Glutamatergic neuron (in vitro differentiated cells): ENCODE data around the gene TMCC1. TPM values are rescaled to one million over a fixed set of nuclear protein-coding genes. Genes with fewer than 3 reads are reported as not detected.

ENCODE experiments used
- DNase-seq: peaks from one replicate; pipeline ENCODE4 v3.0.0; 2022
- H3K27ac Mint-ChIP-seq: one replicate; pipeline ENCODE4 v1.8.0; 2020; ENCODE audit warnings: mild to moderate bottlenecking, mixed read lengths, inconsistent platforms; ENCODE audit not compliant: unreplicated experiment
- H3K27me3 Mint-ChIP-seq: one replicate; pipeline ENCODE4 v1.8.0; 2020; ENCODE audit warnings: mild to moderate bottlenecking, moderate library complexity, mixed read lengths, inconsistent platforms; ENCODE audit not compliant: unreplicated experiment
- H3K36me3 Mint-ChIP-seq: one replicate; pipeline ENCODE4 v1.8.0; 2020; ENCODE audit warnings: mild to moderate bottlenecking, mixed read lengths, inconsistent platforms; ENCODE audit not compliant: unreplicated experiment
- H3K4me1 Mint-ChIP-seq: one replicate; pipeline ENCODE4 v1.8.0; 2020; ENCODE audit warnings: mild to moderate bottlenecking, low read depth, mixed read lengths, inconsistent platforms; ENCODE audit not compliant: unreplicated experiment
- H3K4me3 Mint-ChIP-seq: one replicate; pipeline ENCODE4 v1.8.0; 2020; ENCODE audit warnings: mild to moderate bottlenecking, mixed read lengths, inconsistent platforms; ENCODE audit not compliant: unreplicated experiment
- H3K9me3 Mint-ChIP-seq: one replicate; pipeline ENCODE4 v1.8.0; 2020; ENCODE audit warnings: mild to moderate bottlenecking, moderate library complexity, mixed read lengths, inconsistent platforms; ENCODE audit not compliant: unreplicated experiment
- total RNA-seq: library from RNA; stranded (reverse); fragmentation: NEBNext Ultra II Directional; extraction: Animal tissue kit (Norgen Biotek cat#: 25700); gene quantifications from one replicate; pipeline ENCODE4 v1.2.1, GENCODE V29; 2021; ENCODE audit not compliant: unreplicated experiment
- TF ChIP-seq, protein P1 (sequence below): fragments of 200-600 bp; sonication (generic); IDR thresholded peaks from one replicate; pipeline ENCODE4 v1.5.0; 2021; ENCODE audit not compliant: partially characterized antibody, unreplicated experiment

TMCC1 gene
- total RNA-seq, 1 donor from 2014 or later = 42.2 TPM

DNA sequence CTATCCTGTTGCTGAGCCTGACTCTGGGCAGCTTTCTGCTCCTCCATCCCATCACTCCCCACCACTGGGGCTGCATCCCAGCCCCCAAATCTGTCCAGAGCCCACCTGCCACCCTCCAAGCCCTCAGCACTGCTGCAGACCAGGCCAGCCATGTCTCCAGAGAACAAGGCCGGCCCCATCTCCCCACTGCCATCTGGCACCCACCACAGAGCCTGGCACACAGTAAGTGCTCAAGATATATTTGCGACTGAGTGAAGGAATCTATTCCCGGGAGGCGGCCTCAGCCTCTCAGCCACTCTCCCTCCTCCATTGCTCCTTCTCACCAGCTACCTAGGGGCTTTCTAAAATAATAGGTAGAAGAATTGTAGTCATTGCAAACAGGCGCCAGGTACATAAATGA, 291.8 kb downstream of the TMCC1 start:
- Mint-ChIP-seq H3K4me3 (peak overlapping the region; percentile 57), H3K36me3 (no peaks in the 10 kb centered on the region), H3K4me1 (peaks cover 27% of the 10 kb centered on the region)

DNA sequence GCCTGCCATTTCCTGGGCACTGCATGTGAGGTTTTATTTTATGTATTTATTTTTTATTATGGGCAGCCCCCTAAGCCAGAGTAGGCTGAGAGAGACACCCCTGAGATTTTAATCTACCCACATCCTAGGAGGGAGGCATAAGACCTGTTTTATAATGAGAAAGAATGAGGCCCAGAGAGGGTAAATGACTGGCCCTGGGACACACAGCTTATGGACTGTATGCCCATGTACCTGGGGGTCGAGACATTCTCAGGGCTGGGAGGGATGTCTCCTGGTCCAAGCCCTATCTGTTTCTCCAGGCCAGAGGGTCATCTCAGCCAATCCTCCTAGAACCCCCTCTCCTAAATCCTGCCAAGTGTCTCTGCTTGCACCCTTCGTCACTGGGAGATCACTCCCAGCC, 293.2 kb downstream of the TMCC1 start:
- TF ChIP-seq, protein P1, sequence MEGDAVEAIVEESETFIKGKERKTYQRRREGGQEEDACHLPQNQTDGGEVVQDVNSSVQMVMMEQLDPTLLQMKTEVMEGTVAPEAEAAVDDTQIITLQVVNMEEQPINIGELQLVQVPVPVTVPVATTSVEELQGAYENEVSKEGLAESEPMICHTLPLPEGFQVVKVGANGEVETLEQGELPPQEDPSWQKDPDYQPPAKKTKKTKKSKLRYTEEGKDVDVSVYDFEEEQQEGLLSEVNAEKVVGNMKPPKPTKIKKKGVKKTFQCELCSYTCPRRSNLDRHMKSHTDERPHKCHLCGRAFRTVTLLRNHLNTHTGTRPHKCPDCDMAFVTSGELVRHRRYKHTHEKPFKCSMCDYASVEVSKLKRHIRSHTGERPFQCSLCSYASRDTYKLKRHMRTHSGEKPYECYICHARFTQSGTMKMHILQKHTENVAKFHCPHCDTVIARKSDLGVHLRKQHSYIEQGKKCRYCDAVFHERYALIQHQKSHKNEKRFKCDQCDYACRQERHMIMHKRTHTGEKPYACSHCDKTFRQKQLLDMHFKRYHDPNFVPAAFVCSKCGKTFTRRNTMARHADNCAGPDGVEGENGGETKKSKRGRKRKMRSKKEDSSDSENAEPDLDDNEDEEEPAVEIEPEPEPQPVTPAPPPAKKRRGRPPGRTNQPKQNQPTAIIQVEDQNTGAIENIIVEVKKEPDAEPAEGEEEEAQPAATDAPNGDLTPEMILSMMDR = no peak
- peak overlapping the region; percentile 43 for H3K27ac Mint-ChIP-seq
- H3K4me1 Mint-ChIP-seq = peaks cover 28% of the 10 kb centered on the region
- peaks cover 10% of the 10 kb centered on the region for H3K27me3 Mint-ChIP-seq
- DNase-seq = no peak
- H3K36me3 Mint-ChIP-seq = no peaks in the 10 kb centered on the region
- H3K9me3 Mint-ChIP-seq = peaks cover 4% of the 10 kb centered on the region
- no peak overlapping the region for H3K4me3 Mint-ChIP-seq

More for the DNA sequence above, 291.8 kb downstream of the TMCC1 start:
- Mint-ChIP-seq H3K27ac (no peak overlapping the region), H3K9me3 (peaks cover 4% of the 10 kb centered on the region), H3K27me3 (peaks cover 10% of the 10 kb centered on the region)
- DNase-seq = no peak
- TF ChIP-seq, protein P1 = no peak

DNA sequence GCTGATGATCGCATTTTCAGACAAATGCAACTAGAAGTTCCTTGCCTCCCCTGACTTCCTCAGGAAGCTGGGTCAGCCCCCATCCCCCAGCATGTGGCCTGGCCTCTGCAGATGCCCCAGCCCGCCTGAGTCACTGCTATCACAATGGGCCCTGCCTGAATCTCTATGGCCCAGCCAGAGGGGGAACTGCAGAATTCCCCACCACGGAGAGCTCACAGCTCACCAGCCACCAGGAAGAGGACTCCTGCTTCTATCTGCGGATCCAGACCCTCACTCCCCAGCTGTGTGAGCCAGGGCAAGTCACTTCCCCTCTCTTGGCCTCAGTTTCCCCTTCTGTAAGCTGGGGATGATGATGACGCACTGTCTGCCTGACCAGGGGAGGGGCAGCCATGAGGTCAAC, 293.9 kb downstream of the TMCC1 start:
- Mint-ChIP-seq H3K27ac (peak overlapping the region; percentile 17), H3K4me1 (peaks cover 28% of the 10 kb centered on the region), H3K4me3 (no peak overlapping the region), H3K9me3 (peaks cover 4% of the 10 kb centered on the region), H3K27me3 (peaks cover 9% of the 10 kb centered on the region), H3K36me3 (no peaks in the 10 kb centered on the region)
- no peak for DNase-seq
- TF ChIP-seq, protein P1 = no peak

DNA sequence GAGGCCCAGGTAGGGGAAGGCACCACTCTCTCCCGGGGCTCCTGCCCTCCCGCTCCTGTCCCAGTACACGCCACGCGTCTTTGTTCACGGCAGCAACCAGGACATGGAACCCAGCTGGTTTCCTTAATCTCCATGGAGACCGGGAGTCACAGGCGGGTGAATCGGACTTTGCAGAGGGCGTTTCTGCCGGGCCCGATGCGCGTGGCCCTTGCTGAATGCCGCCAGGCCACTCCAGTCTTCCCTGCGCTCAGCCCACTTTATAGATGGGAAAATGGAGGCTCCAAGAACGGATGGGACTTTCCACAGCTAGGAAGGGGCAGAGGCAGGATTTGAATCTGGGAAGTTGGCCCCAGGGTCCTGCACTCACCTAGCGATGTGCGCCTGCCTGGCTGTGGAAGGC, 294.4 kb downstream of the TMCC1 start:
- no peaks in the 10 kb centered on the region for H3K36me3 Mint-ChIP-seq
- no peak overlapping the region for H3K27ac Mint-ChIP-seq
- H3K9me3 Mint-ChIP-seq = peaks cover 5% of the 10 kb centered on the region
- H3K4me1 Mint-ChIP-seq = peaks cover 29% of the 10 kb centered on the region
- TF ChIP-seq, protein P1 = no peak
- no peak overlapping the region for H3K4me3 Mint-ChIP-seq
- peaks cover 6% of the 10 kb centered on the region for H3K27me3 Mint-ChIP-seq
- DNase-seq = no peak

DNA sequence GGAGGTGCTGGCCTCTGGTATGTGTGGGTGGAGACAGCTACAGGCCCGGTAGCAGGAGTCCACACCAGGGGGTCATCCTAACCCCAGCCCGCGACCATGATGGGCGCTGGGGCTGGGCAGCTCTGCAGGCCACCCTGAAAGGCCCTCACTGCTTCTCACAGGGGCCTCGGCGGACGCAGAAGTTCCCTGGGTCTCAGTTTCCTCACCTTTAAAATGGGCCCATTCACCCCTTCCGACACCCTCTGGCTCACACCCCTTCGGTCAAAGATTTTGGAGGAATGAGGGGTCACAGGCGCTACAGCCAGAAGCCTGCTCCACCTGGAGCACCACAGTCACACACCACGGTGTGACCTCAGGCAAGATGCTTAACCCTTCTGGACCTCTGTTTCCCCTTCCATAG, 295.0 kb downstream of the TMCC1 start:
- DNase-seq = no peak
- H3K27ac Mint-ChIP-seq = peak overlapping the region; percentile 86
- H3K36me3 Mint-ChIP-seq = no peaks in the 10 kb centered on the region
- H3K27me3 Mint-ChIP-seq = peaks cover 4% of the 10 kb centered on the region
- H3K4me3 Mint-ChIP-seq = peak overlapping the region; percentile 49
- TF ChIP-seq, protein P1 = no peak
- H3K4me1 Mint-ChIP-seq = peaks cover 32% of the 10 kb centered on the region
- H3K9me3 Mint-ChIP-seq = peaks cover 3% of the 10 kb centered on the region
